Upper lobe of left lung (tissue), 4 donors: Measurements from ENCODE around the gene CENPK.

Source experiments
- POLR2A ChIP-seq, 4 donors: fragments of 450-650 bp; IDR thresholded peaks; one replicate each; pipeline ENCODE4 v1.5.1; 2016 to 2017; ENCODE audit warnings: antibody characterized with exemption in 4 of 4, mild to moderate bottlenecking in 2 of 4
- POLR2AphosphoS5 ChIP-seq, 2 donors: sonication (generic); formaldehyde crosslinking; IDR thresholded peaks; one replicate each; pipeline ENCODE4 v1.5.1; 2017; ENCODE audit warnings: antibody characterized with exemption in 2 of 2
- TF ChIP-seq, protein P1 (sequence below), 6 experiments: fragments of 450-650 bp in 4 of 6; fragments of 200-600 bp in 2 of 6; sonication (generic) in 2 of 6; IDR thresholded peaks; one replicate each; pipeline ENCODE4 v1.5.1; 2016 to 2019; ENCODE audit warnings: antibody characterized with exemption in 6 of 6

DNA sequence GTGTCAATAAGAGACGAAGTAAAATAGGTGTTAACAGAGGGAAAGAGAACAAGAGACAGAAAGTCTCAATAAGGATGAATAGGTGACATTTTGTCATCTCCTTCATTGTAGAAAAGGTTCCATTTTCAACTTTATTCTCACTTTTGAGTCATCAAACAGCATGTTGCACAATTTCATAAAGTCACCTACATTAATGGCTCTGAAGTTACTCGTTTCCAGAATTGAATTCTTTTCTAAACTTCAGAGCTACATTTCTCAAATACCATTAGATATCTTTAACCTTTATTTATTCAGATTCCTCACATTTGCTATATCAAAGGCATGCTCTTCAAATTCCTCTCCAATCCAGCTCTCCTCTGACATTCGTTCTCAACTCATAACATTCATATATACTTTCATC lies 94.3 kb downstream of the CENPK start:
- TF ChIP-seq, protein P1, sequence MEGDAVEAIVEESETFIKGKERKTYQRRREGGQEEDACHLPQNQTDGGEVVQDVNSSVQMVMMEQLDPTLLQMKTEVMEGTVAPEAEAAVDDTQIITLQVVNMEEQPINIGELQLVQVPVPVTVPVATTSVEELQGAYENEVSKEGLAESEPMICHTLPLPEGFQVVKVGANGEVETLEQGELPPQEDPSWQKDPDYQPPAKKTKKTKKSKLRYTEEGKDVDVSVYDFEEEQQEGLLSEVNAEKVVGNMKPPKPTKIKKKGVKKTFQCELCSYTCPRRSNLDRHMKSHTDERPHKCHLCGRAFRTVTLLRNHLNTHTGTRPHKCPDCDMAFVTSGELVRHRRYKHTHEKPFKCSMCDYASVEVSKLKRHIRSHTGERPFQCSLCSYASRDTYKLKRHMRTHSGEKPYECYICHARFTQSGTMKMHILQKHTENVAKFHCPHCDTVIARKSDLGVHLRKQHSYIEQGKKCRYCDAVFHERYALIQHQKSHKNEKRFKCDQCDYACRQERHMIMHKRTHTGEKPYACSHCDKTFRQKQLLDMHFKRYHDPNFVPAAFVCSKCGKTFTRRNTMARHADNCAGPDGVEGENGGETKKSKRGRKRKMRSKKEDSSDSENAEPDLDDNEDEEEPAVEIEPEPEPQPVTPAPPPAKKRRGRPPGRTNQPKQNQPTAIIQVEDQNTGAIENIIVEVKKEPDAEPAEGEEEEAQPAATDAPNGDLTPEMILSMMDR (IDR thresholded peaks at IDR 0.05): no peak
- TF ChIP-seq POLR2A (IDR thresholded peaks at IDR 0.05): no peak
- TF ChIP-seq POLR2AphosphoS5 (IDR thresholded peaks at IDR 0.05): no peak
